HG03354 (cell line): Measurements from ENCODE around the gene NUBPL.
"Not testable (repeated sequence)": the region's sequence is repeated elsewhere in the genome, so short reads cannot be mapped to it uniquely, and the experiment has no call there.

Experiments used
- ATAC-seq: cut with Tn5 transposase; IDR thresholded peaks from one replicate; pipeline ENCODE4 v1.9.1; 2021; ENCODE audit warnings: mild to moderate bottlenecking; ENCODE audit not compliant: unreplicated experiment, poor library complexity, severe bottlenecking

Gene NUBPL

GRCh38 chr14:31785574-31785973 is 224.4 kb downstream of the NUBPL start:
- ATAC-seq, result no peak

DNA sequence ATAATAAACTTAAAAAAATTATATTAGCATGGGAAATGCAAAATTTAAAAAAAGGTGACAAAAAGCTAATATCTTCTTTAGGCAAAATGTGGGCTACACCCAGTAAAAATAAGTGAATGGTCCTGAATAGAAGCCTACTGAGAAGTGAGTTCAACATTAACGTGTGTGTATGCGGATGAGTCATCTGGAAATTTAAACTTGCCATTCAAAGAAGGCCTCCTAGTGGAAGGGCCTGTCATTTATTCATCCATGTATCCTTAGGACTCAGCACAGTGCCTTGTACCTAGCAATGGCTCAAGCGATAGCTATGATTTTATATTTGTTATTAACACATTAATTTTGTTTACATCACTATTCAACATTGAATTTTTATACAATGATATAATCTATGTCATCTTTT is 226.2 kb downstream of the NUBPL start:
- ATAC-seq, result no peak

GRCh38 chr14:31788340-31788739 is 227.1 kb downstream of the NUBPL start:
- ATAC-seq, result no peak

- no peak for ATAC-seq
Observed at GRCh38 chr14:31792726-31793125, 231.5 kb downstream of the NUBPL start.

DNA sequence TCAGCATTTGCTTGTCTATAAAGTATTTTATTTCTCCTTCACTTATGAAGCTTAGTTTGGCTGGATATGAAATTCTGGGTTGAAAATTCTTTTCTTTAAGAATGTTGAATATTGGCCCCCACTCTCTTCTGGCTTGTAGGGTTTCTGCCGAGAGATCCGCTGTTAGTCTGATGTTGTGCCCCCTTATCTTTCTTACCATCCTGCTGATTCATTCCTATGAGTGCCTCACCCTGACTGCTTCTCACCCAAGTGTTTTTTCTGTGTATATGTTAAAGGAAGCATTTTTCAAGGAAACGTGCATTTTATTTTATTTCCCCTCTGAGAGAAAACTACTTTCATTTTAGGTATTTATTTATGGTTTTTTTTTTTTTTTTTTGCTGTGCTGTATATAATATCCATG is 236.7 kb downstream of the NUBPL start:
- not testable (repeated sequence) for ATAC-seq

DNA sequence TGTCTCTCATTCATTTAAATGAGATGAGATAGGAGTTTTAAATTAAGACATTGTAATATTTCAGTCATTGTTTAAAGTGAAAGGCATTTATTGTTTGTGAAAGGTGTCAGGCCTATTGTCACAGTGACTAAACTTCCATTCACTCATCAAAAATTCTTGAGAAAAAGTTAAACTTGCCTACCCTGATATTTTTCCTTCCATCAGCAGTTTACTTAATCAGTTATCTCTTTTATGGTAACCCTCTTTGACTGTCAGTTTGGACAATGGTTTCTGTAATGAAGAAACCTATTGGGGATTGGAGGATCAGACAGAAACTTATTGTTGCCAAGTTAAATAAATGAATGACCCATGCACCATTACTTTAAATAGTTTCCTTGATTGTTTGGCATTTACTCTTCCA is 241.6 kb downstream of the NUBPL start:
- no peak for ATAC-seq

DNA sequence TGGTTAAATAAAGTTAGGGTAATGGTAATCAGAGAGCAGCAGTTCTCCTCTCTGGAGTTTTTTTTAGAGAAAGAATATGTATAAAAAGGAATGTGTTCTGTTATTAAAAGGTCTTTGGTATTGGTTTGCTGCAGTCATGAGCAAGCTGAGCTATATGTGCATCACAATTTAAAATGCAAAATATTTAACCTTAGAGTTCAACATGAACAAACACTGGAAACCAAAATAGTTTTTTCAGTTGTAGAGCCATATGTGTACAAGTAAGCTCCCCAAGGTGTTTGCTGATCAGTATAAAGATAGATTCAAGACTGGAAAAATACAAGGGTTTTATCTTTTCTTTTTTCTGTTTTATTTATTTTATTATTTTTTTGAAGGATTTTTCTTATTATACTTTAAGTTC is 245.0 kb downstream of the NUBPL start:
- no peak for ATAC-seq

- ATAC-seq, result not testable (repeated sequence)
Observed at GRCh38 chr14:31811693-31812628, 250.8 kb downstream of the NUBPL start.

GRCh38 chr14:31813724-31814490 is 252.7 kb downstream of the NUBPL start:
- not testable (repeated sequence) for ATAC-seq

DNA sequence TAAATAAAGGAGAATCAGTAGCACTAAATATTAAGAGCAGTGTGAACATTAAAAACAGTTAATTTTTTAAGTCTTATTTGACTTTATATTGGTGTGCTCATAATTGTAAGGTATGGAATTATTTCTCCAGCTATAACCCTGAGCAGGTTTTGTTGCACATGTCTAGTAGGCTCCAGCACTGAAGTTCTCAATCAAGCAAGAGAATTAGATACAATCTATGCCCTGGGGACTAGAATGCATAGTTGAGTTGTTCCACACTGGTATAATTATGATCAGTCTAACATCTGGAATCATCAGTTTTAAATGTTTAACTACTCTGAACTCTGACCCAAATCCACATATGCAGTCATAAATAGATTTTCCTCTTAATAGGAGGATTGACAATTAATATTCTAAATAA is 258.1 kb downstream of the NUBPL start:
- ATAC-seq, result no peak

DNA sequence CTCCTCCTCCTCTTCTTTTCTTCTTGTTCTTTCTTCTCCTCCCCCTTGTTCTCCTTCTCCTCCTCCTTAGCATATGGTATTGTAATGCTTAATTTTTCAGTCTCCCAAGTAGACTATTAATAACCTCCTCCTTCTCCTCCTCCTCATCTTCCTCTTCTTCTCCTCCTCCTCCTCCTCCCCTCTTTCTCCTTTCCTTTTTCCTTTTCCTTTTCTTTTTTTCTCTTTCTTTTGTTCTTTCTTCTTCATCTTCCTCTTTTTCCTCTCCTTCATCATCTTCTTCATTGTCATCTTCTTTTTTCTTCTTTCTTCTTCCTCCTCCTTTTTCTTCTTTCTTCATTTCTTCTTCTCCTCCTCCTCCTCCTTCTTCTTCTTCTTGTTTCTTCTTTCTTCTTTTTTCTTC is 264.3 kb downstream of the NUBPL start:
- no peak for ATAC-seq

DNA sequence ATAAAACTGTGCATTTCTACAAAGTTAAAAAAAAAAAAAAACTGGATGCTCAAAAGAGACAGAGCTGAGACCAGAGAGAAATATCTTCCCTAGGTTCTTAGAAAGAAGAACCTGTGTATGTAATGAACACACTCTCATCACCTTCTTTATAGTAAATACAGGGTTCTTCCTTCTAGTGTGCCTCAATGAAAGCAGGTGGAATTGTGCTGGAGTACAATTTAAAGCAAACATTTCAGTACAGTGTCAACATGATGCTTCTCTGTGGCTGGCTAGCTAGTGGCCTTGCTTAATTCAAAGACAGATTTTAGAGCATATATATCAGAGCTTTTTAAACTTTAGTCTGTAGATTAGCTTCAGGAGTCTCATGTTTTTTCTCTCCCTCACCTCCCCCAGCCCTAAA is 266.1 kb downstream of the NUBPL start:
- ATAC-seq, result no peak

DNA sequence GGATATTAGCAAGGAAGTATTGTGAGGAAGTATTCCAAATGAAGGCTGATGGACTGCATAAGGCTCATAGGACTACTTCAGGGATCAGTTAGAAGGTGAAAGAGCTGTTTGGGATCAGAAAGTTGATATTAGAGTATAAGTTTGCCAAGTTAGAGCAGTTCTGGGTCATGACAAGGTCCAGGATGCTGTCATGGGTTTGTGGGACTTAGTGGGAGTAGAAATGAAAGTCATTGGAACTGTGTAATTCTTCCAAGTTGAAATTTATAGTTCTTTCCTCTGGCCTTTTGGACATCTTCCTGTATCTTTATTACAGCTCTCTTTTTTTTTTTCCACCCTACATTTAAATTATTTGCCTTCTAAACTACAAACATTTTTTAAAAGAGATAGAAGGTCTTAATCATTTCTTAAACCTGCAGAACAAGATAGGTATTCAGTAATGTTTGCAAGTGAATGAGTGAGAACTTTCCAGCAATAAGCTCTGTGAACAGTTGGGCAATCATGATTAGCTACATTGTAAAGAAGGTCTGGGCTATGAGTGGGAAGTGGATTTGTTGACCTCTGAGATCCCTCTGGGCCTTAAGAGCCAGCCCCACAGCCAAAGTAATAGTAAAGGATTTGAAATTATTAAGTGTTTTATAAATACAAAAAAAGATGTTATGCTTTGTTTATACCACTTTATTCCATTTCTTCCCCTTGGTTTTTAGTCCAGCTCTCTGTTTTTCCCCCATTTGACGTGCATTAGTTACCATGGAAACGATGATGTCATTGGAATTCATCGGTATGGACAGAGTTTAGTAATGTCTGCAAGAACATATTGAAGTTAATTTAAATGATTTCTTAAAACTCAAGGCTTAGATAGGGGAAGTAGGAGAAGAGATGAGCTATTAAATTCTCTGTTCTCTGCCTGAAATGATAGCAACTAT is 268.0 kb downstream of the NUBPL start:
- ATAC-seq, result no peak

GRCh38 chr14:31834616-31835015 is 273.4 kb downstream of the NUBPL start:
- no peak for ATAC-seq

GRCh38 chr14:31835049-31835448 is 273.8 kb downstream of the NUBPL start:
- ATAC-seq, result no peak

- ATAC-seq, result no peak
Observed at GRCh38 chr14:31837031-31837430, 275.8 kb downstream of the NUBPL start.

GRCh38 chr14:31842899-31843298 is 281.7 kb downstream of the NUBPL start:
- ATAC-seq, result no peak

DNA sequence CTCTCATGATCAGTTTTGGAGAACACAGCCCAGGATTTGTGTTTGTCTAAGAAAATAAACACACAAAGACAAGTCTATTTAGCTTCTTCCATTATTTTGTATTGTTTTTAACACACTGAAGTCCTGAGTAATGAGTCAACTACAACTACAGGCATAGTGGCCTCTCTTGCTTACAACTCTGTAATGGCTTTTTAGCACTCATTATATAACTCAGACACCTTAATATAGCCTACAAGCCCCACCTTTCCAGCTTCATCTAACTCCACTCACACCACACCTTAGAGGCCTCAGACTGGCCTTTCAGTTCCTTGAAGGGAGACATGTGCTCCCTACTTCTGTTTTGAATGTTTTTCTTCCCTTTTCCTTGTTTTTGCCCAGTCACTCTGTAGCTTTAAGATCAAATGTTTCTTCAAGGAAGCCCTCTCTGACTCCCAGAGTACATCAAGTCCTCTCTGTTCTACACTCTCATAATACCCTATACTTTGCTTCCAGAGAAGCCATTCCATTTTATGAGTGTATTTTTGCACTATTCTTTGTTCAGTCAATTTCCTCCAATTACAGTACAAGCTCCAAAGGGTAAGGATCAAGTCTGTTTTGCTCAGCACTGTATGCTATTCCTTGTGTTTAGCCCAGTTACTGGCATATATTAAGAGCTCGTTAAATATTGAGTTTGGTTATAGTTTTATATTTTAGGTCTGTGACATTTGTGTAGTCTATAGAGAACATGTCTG is 282.3 kb downstream of the NUBPL start:
- ATAC-seq, result no peak

DNA sequence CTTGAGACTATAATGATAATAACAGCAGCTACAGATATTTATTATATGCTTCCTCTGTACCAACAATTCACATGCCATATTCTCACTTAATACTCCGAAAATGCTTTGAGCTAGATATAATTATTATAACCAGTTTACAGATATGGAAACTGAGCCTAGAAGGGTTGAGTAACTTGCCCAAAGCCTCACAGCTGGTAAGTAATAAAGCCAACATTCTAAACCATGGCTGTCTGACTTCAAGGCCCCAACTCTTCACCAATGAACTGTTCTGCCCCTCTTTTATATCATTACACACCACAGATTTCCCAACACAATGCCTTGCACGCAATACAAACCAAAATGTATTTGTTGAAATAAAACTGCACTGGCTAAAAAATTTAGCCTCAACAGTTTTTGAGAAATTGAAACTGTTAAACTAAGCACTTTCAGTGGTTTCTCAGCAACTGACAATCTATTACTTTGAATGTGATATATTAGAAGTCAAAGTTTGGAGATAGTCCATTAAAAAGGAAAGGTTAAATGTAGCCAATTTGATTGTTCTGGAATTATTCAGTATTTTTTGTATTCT is 293.4 kb downstream of the NUBPL start:
- ATAC-seq, result no peak
